ENCODE data around the gene MAPKAPK2. TPM values are rescaled to one million over a fixed set of nuclear protein-coding genes. Genes with fewer than 3 reads are reported as not detected.

Gene MAPKAPK2
- polyA plus RNA-seq, 1 of the 3 experiments (the other 2 are of a cell fraction): 46.8 TPM

GRCh38 chr1:206757524-206758266, 73.0 kb downstream of the MAPKAPK2 start:
- POLR2A ChIA-PET: no interaction called here
- no peaks in the 10 kb centered on the region; the same call in 1 of the 2 replicates for H3K27me3 ChIP-seq (ENCODE audit: insufficient read depth)
- no peak overlapping the region for H2AFZ ChIP-seq (ENCODE audit: low read depth)
- peaks cover 0 to 7% of the 10 kb centered on the region in 2 experiments; a peak in 2 of 4 replicates for H3K4me1 ChIP-seq (ENCODE audit: control insufficient read depth in 1 of 2, insufficient read depth in 2 of 2, low read depth in 1 of 2, low read length in 1 of 2)
- H3K9me2 ChIP-seq: no peaks in the 10 kb centered on the region
- no peaks in the 10 kb centered on the region for H3K79me2 ChIP-seq (ENCODE audit: insufficient read depth)
- no peak overlapping the region for H3K4me3 ChIP-seq (ENCODE audit: low read depth in 2 of 2, low read length in 1 of 2)
- H3K9me3 ChIP-seq: no peaks in the 10 kb centered on the region
- H3K4me2 ChIP-seq: no peak overlapping the region
- WGBS (ENCODE audit: low lambda C conversion rate): 50% methylated on average over 13 of the region's 13 CpGs
- H4K20me1 ChIP-seq (ENCODE audit: insufficient read depth): no peaks in the 10 kb centered on the region
- no peaks in the 10 kb centered on the region for H3F3A ChIP-seq (replicated peaks; ENCODE audit: insufficient read depth)
- TF ChIP-seq FOXJ3 (CRISPR knock-in tag; IDR thresholded peaks at IDR 0.05) (no peak), YY1 (IDR thresholded peaks at IDR 0.05; ENCODE audit: low read depth) (no peak), ELF1 (IDR thresholded peaks at IDR 0.05) (no peak), NFIC (IDR thresholded peaks at IDR 0.05; ENCODE audit: borderline replicate concordance) (no peak), FOXM1 (IDR thresholded peaks at IDR 0.05; ENCODE audit: low read depth) (no peak), GABPA (IDR thresholded peaks at IDR 0.05; ENCODE audit: low read depth) (no peak), SMC3 (IDR thresholded peaks at IDR 0.05; ENCODE audit: low read depth, low read length) (no peak), EP300 (IDR thresholded peaks at IDR 0.05; ENCODE audit: borderline replicate concordance in 1 of 2, low read depth in 1 of 2, low read length in 1 of 2) (no peak), POLR2AphosphoS5 (IDR thresholded peaks at IDR 0.05; ENCODE audit: low read depth, low read length) (no peak), MXI1 (IDR thresholded peaks at IDR 0.05; ENCODE audit: low read depth, low read length) (no peak), USF1 (IDR thresholded peaks at IDR 0.05; ENCODE audit: borderline replicate concordance, low read depth) (no peak), JUND (IDR thresholded peaks at IDR 0.05) (no peak), REST (IDR thresholded peaks at IDR 0.05; ENCODE audit: low read depth, low read length) (no peak), NRF1 (IDR thresholded peaks at IDR 0.05; ENCODE audit: low read depth, low read length) (no peak), PBX3 (IDR thresholded peaks at IDR 0.05) (no peak), MAX (IDR thresholded peaks at IDR 0.05; ENCODE audit: low read depth) (no peak), RFX5 (IDR thresholded peaks at IDR 0.05; ENCODE audit: low read length) (no peak), TAF1 (IDR thresholded peaks at IDR 0.05; ENCODE audit: borderline replicate concordance, low read depth, low read length) (no peak), CTCF (IDR thresholded peaks at IDR 0.05) (no peak), CHD2 (IDR thresholded peaks at IDR 0.05; ENCODE audit: low read length, partially characterized antibody) (no peak)
- no peaks in the 10 kb centered on the region for H3K36me3 ChIP-seq (replicated peaks in 1 of 2; ENCODE audit: control insufficient read depth in 1 of 2, insufficient read depth in 2 of 2, low read length in 1 of 2)
- no peak overlapping the region for H3K27ac ChIP-seq (ENCODE audit: low read depth in 2 of 2, low read length in 1 of 2)
- H3K9ac ChIP-seq: no peak overlapping the region
- CTCF ChIA-PET: interaction anchor here (2.8 kb wide), 1 partner anchor 23 kb away, joined by 8 read pairs; no protein-coding TSS in a partner anchor
- DNase-seq: no peak

Measured in SK-N-SH (cell line).